Activated T-helper 1 cell treated with anti-CD3 and anti-CD28 coated beads, Interleukin-2, amount 50 U/mL, for 16 hours (primary cell): ENCODE measurements around the gene KRTAP5-7.
"Not testable (repeated sequence)": the region's sequence is repeated elsewhere in the genome, so short reads cannot be mapped to it uniquely, and the experiment has no call there.

Experiments used
- DNase-seq, 2 donors: peaks; one replicate each; pipeline ENCODE4 v3.0.0-alpha.2; 2020; ENCODE audit warnings: low read depth in 1 of 2, low spot score in 1 of 2

The KRTAP5-7 gene

DNA sequence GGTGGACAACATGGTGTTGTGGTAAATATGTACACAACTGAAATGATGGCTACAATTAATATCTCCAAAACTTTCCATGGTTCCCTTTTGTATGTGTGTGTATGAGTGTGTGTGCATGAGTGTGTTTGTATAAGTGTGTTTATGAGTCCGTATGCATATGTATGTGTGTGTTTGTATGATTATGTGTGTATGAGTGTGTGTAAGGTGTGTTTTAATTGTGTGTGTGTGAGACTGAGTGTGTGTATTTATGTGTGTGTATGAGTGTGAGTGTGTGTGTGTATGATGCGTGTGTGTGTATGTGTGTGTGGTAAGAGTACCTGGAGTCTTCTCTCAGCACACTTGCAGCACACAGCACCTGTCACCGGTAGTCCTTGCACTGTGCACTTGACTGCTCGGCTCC is 29.0 kb downstream of the KRTAP5-7 start:
- no peak for DNase-seq

DNA sequence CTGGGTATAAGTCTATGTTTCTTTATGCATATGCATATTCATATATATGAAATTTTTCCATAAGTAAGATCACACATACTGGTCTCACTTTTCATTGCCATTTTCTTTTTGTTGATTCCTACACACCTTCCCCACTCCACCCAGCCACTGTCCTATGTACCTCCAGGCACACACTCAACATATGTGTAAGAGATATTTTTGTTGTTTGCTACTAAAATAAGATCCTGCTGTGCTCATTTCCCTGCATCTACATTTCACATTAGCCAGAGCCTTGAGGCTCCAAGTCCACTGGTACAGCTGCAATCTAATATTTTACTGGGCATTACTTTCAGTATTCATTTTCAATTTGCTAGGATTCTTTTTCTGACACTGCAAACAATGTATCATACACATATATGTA is 30.2 kb downstream of the KRTAP5-7 start:
- no peak for DNase-seq

DNA sequence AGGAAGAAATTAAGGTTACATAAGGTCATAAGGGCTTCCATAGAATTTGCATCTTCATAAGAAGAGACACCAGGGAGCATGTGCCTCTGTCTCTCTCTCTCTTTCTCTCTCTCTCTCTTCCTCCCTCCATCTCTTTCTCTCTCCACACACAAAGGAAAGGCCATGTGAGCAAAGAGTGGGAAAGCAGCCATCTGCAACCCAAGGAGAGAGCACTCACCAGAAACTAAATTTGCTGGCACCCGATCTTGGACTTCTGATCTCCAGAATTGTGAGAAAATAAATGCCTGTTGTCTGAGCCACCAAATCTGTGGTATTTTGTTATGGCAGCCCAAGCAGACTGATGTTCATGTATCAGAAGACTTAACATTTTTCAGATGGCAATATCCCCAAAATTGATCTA is 31.9 kb downstream of the KRTAP5-7 start:
- DNase-seq = no peak

DNA sequence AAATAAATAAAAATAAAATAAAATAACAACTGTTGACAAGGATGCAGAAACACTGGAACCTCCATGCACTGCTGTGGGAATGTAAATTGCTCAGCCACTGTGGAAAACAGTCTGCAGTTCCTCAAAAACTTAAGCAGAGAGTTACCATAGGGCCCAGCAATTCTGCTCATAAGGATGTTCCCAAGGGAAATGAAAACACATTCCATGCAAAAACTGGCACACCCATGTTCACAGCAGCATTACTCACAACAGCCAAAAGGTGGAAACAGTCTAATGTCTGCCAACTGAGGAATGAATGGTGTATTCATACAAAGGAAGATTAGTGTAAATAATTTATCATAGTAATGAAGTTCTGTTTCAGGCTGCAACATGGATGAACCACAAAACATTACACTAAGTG is 35.1 kb downstream of the KRTAP5-7 start:
- DNase-seq = no peak

DNA sequence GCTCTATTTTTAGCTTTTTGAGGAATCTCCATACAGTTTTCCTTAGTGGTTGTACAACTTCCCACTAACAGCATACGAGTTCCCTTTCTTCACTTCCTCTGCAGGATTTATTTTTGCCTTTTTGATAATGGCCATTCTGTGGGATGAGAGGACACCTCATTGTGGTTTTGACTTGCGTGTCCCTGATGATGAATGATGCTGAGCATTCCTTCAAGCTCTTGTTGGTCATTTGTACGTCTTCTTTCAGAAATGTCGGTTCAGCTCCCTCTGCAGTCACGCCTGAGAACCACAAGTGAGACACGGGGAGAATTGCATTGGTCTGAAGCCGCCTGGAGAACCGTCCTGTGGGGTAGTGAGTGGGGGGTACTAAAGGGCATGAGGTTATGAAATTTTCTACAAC is 36.3 kb downstream of the KRTAP5-7 start:
- no peak for DNase-seq

DNA sequence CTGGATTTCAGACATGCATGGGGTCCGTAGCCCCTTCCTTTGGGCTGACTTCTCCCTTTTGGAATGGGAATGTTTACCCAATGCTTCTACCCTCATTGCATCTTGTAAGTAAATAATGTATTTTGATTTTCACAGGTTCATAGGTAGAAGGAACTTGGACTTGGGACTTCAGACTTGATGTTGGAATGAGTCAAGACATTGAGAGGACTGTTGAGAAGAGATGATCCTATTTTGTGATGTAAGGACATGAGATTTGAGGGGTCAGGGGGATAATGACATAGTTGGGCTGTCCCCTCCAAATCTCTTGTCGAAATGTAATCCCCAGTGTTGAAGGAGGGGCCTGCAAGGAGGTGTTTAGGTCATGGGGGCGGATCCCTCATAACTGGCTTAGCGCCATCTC is 37.4 kb downstream of the KRTAP5-7 start:
- no peak for DNase-seq

DNA sequence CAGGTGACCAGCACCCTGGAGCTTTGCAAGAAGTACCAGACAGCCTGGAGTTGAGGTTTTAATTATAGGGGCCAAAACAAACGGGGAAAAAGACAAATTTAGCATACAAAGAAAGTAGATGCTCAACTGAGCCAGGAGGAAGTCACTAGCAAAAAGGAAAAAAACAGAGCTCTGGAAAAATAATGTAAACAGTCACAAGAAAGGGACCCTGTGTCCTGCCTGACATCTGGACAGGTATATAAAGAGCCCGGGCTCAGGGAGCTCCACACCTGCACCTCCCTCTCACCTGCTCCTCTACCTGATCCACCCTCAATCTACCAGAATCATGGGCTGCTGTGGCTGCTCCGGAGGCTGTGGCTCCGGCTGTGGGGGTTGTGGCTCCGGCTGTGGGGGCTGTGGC is 38.2 kb downstream of the KRTAP5-7 start, which contains the start of gene KRTAP5-10:
KRTAP5-10 (plus strand) TSS at position 301 of the 400 bp plus-strand sequence; CDS start at position 326, 25 bp downstream.
- DNase-seq = no peak

DNA sequence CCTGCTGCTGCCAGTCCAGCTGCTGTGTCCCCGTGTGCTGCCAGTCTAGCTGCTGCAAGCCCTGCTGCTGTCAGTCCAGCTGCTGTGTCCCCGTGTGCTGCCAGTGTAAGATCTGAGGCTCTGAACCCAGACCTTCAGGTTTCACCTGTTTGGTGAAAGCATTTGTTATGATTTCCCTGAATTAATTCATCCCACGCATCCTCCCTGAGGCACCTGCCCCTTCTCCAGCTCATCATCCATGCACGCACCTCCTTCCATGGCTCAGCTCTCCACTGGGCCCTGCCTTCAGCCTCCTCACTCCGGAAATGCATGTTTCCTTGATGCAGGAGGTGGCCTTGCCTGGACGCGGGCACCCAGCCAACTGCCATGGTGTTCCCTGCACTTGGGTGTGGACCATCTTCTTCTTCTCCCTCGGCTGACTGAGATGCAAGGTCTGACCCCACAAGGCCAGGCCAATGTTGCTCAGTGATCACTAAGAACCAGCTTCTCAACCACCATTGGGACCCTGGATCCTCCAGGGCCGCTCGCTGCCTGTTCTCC is 39.1 kb downstream of the KRTAP5-7 start:
- DNase-seq = no peak

DNA sequence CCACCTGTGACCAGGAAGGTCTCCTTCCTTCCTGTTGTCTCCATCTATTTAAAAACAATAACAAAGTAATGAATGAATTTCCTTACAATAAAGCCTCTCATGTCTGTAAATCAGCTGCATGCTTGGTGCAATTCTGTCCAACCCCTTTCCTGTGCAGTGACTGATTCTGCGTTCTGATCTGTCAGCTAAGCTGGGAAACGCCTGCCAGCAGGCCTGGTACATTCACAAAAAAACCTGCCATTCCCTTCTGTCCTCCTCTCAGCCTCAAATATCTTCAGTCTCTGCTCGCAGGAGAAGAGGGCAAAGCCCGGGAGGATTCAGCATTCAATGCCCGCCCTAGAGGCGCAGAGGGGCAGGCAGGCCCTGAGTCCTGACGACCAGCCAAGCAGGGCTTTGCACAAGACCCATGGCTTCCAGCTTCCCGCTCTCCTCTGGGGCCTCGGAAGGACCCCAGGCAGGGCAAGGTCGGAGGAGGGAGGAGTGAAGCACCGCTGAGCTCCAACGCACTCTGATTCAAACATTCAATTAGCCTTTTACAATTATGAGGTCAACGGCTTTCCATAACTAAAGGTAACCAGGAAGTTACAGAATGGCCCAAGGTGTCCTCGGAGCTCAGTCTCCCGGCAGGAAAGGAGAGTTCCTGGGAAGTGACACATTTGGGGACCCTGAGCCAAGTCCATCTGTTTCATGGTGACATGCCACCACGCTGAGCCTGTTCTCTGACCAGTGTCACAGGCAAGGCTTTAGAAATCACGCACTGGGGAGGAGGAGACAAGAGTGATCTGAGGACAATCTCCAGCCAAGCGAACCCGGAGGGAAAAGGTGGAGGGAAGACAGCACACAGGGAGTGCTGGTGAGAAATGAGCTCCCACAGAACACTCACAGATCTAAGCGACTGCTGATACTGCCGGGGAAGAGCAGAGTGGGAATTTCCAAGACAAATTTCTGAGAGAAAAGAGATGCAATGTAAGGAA is 39.8 kb downstream of the KRTAP5-7 start:
- DNase-seq = not testable (repeated sequence)

DNA sequence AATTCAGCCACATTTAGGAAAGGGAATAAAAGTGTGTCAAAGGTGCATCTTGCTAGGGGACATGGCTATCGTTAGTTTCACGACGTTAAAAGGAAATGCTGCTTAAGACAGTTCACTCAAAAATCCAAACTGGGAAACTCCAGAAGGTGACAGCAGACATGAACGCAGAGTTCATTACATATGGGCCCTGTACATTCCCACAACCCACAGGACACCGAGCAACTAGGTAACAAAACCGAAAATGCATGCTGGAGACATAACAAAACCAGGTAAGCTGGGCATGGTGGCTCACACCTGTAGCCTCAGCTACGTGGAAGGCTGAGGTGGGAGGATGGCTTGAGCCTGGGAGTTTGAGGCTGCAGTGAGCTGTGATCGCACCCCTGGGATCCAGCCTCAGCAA is 40.6 kb downstream of the KRTAP5-7 start:
- DNase-seq = not testable (repeated sequence)

DNA sequence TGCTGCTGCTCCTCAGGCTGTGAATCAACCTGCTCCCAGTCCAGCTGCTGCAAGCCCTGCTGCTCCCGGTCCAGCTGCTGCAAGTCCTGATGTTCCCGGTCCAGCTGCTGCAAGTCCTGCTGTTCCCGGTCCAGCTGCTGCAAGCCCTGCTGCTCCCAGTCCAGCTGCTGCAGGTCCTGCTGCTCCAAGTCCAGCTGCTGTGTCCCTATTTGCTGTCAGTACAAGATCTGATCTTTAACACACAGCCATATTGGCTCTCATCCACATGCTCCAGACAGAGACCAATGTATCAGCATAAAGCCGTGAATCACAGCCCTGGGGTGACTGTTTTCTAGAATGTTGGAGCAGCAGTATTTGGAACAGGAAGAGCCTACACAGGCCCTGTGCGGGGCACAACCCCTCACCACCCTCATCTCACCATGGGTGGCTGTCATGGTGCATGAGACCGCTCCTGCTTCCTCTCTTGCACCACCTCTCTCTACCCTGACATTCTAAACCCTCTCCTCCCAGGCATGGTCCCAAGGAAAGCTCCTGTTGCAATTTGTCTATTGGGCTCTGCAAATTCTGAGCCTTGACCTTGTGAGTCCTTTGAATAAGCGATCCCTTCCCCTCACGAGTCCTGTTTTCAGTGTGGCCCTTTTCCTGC is 41.8 kb downstream of the KRTAP5-7 start:
- no peak for DNase-seq

DNA sequence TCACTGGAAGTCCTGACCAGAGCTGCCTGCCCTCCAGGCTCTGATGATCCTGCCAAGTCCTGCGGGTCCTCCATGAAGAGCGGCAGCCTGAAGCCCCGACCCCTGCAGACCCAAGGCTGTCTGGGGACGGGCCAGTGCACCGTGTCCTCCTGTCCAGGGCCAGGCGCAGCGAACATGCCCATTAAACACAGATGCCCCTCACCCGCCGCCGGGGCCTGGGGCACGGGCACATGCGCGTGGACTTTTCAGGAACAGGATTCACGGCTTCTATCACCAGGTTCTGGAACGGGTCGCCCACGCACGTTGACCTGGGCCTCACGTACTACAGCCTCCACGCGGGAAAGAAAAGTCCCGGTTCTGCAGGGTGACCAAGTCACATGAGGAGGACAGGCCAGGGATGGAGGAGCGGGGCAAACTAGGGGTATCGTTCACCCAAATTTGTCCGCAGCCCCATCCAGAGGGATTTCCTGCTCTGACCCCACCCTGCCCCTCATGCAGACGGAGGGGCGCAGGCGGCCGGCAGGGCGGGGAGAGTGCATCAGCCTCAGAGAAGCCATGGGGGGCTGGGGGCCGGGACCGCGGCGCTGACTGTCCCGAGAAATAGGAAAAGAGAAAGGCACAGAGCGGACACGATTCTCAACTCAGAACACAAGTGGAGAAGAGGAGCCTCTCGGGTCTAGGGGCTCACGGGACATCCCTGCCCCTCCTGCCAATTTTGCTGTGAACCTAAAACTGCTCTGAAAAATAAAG is 44.2 kb downstream of the KRTAP5-7 start:
- DNase-seq = not testable (repeated sequence)

DNA sequence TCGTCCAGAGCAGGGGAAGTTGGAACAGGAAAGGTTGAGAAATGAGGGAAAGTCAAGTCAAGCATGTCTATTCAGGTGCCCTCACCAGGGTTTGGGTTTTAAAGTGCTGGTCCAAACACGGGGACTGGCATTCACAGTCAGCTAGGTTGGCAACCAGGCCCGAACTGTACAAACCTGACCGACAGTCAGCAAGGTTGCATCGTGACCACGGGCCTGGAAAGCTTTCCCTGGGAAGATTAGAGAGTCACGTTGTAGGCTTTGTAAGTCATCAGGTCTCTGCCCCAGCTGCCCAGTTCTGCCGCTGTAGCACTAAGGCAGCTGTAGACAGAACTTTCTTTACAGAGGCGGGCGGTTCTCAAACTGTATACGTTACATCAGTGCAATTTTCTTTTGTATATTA is 45.7 kb downstream of the KRTAP5-7 start:
- DNase-seq = no peak

DNA sequence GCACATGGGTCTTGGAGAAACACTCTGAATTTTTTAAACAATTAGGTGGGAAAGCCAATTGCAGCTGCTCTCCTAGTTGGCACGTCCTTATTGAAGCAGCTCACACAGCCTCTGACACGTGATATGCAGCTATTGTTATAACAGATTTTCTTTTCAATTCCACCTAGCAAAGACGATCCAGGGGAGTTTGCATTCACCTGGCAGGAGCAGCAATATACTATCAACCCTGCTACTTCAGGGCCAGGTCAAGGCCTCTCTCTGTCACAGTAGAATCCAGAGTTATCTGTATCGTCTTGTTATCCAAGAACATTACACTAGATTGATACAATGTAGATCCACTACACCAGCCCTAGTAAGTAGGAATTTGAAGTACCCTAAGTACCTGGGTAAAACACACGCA is 47.4 kb downstream of the KRTAP5-7 start:
- no peak for DNase-seq

DNA sequence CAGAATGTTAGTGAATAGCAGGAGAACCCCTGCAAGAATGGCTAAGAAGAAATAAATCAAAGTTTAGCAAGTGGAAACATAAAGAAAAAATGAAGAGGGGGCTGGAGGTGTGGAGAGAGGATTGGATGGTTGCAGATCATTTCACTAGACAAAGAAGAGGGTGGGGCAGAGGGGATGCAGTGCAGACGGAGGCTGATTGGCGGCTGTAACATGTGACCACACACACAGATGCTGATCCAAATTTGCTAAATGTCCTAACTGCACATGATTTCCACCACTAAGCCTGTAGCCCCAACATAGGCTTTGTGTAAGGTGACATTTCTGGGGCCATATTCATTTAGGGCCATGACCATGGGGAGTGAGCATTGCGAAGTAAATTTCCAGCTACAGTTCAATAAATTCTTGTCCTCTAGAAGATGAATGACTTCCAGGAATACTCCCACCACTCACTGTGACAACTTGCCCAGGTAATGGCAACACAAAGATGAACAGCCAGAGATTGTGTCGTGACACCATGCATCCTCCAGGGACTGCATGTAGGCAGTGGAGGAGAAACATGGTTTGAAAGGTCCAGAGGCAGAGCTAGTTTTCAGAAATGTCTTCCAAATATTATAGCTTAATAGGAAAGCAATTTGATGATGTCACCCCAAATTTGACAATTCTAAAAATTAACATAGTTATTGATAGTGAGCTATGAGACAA is 48.8 kb downstream of the KRTAP5-7 start:
- no peak for DNase-seq

DNA sequence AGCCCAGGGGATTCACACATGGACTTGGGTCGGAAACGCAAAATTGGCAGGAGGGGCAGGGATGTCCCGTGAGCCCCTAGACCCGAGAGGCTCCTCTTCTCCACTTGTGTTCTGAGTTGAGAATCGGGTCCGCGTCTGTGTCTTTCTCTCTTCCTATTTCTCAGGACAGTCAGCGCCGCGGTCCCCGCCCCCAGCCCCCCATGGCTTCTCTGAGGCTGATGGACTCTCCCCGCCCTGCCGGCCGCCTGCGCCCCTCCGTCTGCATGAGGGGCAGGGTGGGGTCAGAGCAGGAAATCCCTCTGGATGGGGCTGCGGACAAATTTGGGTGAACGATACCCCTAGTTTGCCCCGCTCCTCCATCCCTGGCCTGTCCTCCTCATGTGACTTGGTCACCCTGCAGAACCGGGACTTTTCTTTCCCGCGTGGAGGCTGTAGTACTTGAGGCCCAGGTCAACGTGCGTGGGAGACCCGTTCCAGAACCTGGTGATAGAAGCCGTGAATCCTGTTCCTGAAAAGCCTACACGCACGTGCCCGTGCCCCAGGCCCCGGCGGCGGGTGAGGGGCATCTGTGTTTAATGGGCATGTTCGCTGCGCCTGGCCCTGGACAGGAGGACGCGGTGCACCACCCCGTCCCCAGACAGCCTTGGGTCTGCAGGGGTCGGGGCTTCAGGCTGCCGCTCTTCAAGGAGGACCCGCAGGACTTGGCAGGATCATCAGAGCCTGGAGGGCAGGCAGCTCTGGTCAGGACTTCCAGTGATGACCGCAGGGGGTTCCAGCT is 49.8 kb downstream of the KRTAP5-7 start:
- DNase-seq = not testable (repeated sequence)

DNA sequence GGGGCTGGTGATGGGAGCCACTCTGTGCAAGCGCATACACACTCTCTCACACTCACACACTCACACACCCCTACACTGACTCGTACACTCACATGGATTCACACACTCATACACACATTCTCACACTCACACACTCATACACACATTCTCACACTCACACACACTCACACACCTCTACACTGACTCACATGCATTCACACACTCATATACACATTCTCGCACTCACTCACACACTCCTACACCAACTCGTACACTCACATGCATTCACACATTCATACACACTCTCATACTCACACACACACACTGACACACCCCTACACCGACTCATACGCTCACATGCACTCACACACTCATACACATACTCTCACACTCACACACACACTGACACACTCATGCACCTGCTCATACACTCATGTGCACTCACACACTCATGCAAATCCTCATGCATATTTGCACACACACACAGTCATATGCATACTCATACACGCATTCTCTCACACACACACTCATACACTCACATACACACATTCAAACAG is 50.5 kb downstream of the KRTAP5-7 start:
- DNase-seq = no peak
